Uterus (tissue), 2 donors: Measurements from ENCODE around the gene CRTAC1.

Experiments used
- POLR2A ChIP-seq, 2 donors: fragments of 450-650 bp; IDR thresholded peaks; one replicate each; pipeline ENCODE4 v1.6.1; 2016; ENCODE audit warnings: antibody characterized with exemption in 2 of 2, mild to moderate bottlenecking in 1 of 2, moderate library complexity in 1 of 2
- TF ChIP-seq, protein P1 (sequence below), 4 experiments: fragments of 200-600 bp in 2 of 4; fragments of 450-650 bp in 2 of 4; sonication (generic) in 2 of 4; IDR thresholded peaks; one replicate each; pipeline ENCODE4 v1.5.1; 2016 to 2019; ENCODE audit warnings: antibody characterized with exemption in 4 of 4, mild to moderate bottlenecking in 2 of 4, moderate library complexity in 1 of 4

DNA sequence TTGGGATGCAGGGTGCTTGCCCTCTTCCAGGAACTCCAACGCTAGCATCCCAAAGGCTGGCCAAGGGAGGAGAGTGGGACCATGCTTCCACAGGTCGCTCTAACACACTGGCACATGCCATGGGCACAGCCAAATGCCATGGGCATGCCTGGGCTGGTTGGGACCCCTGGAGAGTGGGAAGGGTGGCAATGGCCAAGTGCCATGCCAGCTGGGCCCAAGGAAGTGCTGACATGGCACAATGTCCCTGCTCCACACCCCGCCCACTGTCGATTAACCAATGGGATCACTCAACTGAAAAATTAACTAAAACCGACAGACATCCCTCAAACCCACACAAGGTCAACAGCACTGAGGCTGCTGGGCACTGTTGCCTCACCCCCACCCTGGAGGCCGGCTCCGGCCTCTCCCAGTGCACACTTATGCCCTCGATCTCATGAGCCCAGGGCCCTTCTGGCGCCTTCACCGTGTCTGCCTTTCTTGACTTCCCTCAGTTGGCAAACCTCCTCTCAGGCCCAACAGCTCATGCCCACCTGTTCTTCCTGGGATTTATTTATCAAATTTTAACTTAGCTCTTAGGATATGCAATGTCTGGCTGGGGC, 97.4 kb downstream of the CRTAC1 start:
- TF ChIP-seq POLR2A (IDR thresholded peaks at IDR 0.05): no peak
- TF ChIP-seq, protein P1, sequence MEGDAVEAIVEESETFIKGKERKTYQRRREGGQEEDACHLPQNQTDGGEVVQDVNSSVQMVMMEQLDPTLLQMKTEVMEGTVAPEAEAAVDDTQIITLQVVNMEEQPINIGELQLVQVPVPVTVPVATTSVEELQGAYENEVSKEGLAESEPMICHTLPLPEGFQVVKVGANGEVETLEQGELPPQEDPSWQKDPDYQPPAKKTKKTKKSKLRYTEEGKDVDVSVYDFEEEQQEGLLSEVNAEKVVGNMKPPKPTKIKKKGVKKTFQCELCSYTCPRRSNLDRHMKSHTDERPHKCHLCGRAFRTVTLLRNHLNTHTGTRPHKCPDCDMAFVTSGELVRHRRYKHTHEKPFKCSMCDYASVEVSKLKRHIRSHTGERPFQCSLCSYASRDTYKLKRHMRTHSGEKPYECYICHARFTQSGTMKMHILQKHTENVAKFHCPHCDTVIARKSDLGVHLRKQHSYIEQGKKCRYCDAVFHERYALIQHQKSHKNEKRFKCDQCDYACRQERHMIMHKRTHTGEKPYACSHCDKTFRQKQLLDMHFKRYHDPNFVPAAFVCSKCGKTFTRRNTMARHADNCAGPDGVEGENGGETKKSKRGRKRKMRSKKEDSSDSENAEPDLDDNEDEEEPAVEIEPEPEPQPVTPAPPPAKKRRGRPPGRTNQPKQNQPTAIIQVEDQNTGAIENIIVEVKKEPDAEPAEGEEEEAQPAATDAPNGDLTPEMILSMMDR (IDR thresholded peaks at IDR 0.05): no peak
